Endothelial cell (in vitro differentiated cells): ENCODE results near the gene SPSB1. TPM values are rescaled to one million over a fixed set of nuclear protein-coding genes. Genes with fewer than 3 reads are reported as not detected.

Experiments
- DNase-seq: peaks from one replicate; pipeline ENCODE4 v3.0.0; 2021; ENCODE audit warnings: low spot score
- H3K27ac Mint-ChIP-seq: one replicate; pipeline ENCODE4 v1.8.0; 2021; ENCODE audit warnings: mixed read lengths, inconsistent platforms; ENCODE audit not compliant: unreplicated experiment
- H3K27me3 Mint-ChIP-seq: one replicate; pipeline ENCODE4 v1.8.0; 2021; ENCODE audit warnings: mild to moderate bottlenecking, moderate library complexity, mixed read lengths, inconsistent platforms; ENCODE audit not compliant: unreplicated experiment
- H3K36me3 Mint-ChIP-seq: one replicate; pipeline ENCODE4 v1.8.0; 2021; ENCODE audit warnings: mild to moderate bottlenecking, low read depth, mixed read lengths, inconsistent platforms; ENCODE audit not compliant: unreplicated experiment
- H3K4me1 Mint-ChIP-seq: one replicate; pipeline ENCODE4 v1.8.0; 2021; ENCODE audit warnings: mild to moderate bottlenecking, mixed read lengths, inconsistent platforms; ENCODE audit not compliant: unreplicated experiment
- H3K4me3 Mint-ChIP-seq: one replicate; pipeline ENCODE4 v1.8.0; 2021; ENCODE audit warnings: mild to moderate bottlenecking, mixed read lengths, inconsistent platforms; ENCODE audit not compliant: unreplicated experiment
- H3K9me3 Mint-ChIP-seq: one replicate; pipeline ENCODE4 v1.8.0; 2021; ENCODE audit warnings: mixed read lengths, inconsistent platforms; ENCODE audit not compliant: unreplicated experiment
- total RNA-seq: library from RNA; stranded (reverse); fragmentation: NEBNext Ultra II Directional; extraction: Animal tissue kit (Norgen Biotek cat#: 25700); gene quantifications from one replicate; pipeline ENCODE4 v1.2.1, GENCODE V29; 2021; ENCODE audit not compliant: unreplicated experiment
- TF ChIP-seq, protein P1 (sequence below): fragments of 200-600 bp; sonication (generic); IDR thresholded peaks from one replicate; pipeline ENCODE4 v1.5.0; 2021; ENCODE audit warnings: antibody characterized with exemption; ENCODE audit not compliant: unreplicated experiment

Gene SPSB1
- total RNA-seq, 1 donor from 2014 or later = 8.1 TPM

DNA sequence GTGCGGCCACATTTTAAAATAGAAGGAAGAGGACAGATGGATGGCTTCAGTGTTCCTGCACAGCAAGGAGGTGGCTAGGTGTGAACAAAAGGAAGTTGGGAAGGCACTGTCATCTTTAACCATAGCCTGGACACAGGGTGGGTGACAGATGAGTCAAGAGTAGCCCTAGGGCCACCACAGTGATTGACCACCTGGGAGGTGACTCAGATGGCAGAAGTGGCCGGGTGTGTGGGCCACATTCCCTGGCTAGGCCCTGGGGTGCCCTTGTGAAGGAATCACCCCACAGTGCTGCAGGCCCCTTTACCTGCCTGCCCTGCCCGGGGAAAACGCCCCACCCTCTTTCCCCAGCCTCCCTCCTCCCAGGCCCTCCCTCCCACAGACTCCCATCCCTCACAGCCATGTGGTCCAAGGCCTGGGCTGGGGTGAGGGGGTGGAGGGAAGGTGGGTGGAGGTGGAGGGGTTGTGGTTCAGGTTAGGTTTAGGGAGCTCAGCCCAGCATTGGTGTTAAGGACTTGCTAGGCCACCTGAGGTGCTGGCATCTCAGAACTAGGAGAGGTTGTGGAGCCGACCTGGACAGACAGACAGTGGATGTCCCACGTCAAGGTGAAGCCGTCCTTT lies 59.1 kb downstream of the SPSB1 start:
- no peaks in the 10 kb centered on the region for H3K9me3 Mint-ChIP-seq
- H3K4me3 Mint-ChIP-seq = no peak overlapping the region
- TF ChIP-seq, protein P1, sequence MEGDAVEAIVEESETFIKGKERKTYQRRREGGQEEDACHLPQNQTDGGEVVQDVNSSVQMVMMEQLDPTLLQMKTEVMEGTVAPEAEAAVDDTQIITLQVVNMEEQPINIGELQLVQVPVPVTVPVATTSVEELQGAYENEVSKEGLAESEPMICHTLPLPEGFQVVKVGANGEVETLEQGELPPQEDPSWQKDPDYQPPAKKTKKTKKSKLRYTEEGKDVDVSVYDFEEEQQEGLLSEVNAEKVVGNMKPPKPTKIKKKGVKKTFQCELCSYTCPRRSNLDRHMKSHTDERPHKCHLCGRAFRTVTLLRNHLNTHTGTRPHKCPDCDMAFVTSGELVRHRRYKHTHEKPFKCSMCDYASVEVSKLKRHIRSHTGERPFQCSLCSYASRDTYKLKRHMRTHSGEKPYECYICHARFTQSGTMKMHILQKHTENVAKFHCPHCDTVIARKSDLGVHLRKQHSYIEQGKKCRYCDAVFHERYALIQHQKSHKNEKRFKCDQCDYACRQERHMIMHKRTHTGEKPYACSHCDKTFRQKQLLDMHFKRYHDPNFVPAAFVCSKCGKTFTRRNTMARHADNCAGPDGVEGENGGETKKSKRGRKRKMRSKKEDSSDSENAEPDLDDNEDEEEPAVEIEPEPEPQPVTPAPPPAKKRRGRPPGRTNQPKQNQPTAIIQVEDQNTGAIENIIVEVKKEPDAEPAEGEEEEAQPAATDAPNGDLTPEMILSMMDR = no peak
- H3K27ac Mint-ChIP-seq = no peak overlapping the region
- H3K27me3 Mint-ChIP-seq = no peaks in the 10 kb centered on the region
- DNase-seq = no peak
- H3K36me3 Mint-ChIP-seq = peaks cover 9% of the 10 kb centered on the region
- H3K4me1 Mint-ChIP-seq = peaks cover 3% of the 10 kb centered on the region

DNA sequence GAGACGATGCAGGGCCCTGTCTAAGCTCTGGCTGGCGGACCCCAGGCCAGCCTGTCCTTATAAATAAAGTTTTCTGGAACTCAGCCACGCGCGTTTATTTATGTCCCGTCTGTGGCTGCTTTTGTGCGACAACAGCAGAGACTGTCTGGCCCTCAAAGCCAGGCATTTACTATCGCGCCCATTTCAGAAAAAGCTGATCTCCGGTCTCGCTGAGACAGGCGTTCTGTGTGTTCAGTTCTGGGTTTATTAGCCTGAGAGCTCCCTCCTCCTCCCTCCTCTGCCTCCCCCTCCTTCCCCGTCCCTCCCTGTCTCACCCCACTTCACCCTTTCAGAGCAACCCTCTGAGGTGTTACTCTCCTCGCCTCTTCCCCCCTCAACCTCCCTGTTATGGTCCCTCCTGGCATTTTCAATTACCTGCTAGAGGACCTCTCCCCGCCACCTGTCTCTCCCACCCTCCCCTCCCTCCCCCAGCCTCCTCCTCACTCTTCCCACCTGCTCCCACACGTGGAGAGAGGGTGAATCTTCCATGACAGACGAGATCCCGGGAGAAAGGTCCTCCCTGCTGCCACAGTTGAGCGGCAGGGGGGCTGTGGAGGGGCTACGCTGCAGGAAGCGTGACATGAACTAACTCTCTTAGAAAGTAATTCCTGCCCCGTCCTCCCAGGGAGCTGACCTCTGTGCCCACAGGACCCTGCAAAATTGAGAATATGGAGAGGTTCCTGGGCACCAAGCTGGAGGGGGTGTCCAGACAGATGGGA lies 59.9 kb downstream of the SPSB1 start:
- peak; percentile 44 for DNase-seq
- no peaks in the 10 kb centered on the region for H3K9me3 Mint-ChIP-seq
- no peaks in the 10 kb centered on the region for H3K27me3 Mint-ChIP-seq
- H3K36me3 Mint-ChIP-seq = peaks cover 15% of the 10 kb centered on the region
- H3K4me1 Mint-ChIP-seq = peaks cover 5% of the 10 kb centered on the region
- H3K4me3 Mint-ChIP-seq = no peak overlapping the region
- TF ChIP-seq, protein P1 = no peak
- H3K27ac Mint-ChIP-seq = no peak overlapping the region

DNA sequence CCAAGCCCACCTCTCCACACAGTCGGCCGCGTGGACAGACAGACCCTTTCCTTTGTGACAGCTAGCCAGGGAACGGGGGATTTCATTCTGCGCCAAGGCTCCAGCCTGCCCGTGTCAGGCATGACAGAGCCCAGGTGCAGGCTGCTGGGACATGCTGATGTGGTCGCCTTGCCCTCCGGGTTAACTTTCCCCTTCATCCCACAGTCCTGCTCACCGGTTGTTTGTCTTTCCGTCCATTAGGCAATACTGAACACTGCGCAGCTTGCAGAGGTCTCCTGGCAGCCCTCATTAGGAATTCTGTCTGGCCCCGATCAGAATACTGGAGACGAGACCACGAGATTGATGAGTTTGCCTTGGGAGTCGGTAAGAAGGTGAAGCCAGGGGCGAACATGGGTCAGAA lies 62.8 kb downstream of the SPSB1 start:
- H3K36me3 Mint-ChIP-seq = peaks cover 15% of the 10 kb centered on the region
- no peaks in the 10 kb centered on the region for H3K9me3 Mint-ChIP-seq
- H3K27ac Mint-ChIP-seq = no peak overlapping the region
- H3K4me3 Mint-ChIP-seq = no peak overlapping the region
- peaks cover 3% of the 10 kb centered on the region for H3K27me3 Mint-ChIP-seq
- peaks cover 5% of the 10 kb centered on the region for H3K4me1 Mint-ChIP-seq
- TF ChIP-seq, protein P1 = no peak
- DNase-seq = no peak

DNA sequence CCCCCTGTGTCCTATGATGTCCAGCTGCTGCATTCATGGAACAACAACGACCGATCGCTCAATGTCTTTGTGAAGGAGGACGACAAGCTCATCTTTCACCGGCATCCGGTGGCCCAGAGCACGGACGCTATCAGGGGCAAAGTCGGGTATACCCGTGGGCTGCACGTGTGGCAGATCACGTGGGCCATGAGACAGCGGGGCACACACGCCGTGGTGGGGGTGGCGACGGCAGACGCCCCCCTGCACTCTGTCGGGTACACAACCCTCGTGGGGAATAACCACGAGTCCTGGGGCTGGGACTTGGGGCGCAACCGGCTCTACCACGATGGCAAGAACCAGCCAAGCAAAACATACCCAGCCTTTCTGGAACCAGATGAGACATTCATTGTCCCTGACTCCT lies 63.3 kb downstream of the SPSB1 start:
- H3K9me3 Mint-ChIP-seq = no peaks in the 10 kb centered on the region
- no peak overlapping the region for H3K27ac Mint-ChIP-seq
- peaks cover 3% of the 10 kb centered on the region for H3K27me3 Mint-ChIP-seq
- peaks cover 15% of the 10 kb centered on the region for H3K36me3 Mint-ChIP-seq
- H3K4me1 Mint-ChIP-seq = peaks cover 5% of the 10 kb centered on the region
- DNase-seq = no peak
- no peak overlapping the region for H3K4me3 Mint-ChIP-seq
- TF ChIP-seq, protein P1 = no peak
